HUES48 (cell line): Measurements from ENCODE around the gene SLC38A7.

Experiments
- H3K27ac ChIP-seq: one replicate; pipeline ENCODE4 v1.7.0; 2013; ENCODE audit warnings: low read depth, low read length, inconsistent platforms
- H3K27me3 ChIP-seq: 2 replicates; pipeline ENCODE4 v1.6.1; 2013; ENCODE audit warnings: mild to moderate bottlenecking, low read length; ENCODE audit not compliant: control insufficient read depth, insufficient read depth
- H3K36me3 ChIP-seq: 2 replicates; pipeline ENCODE4 v1.6.1; 2013; ENCODE audit warnings: low read length; ENCODE audit not compliant: control insufficient read depth, insufficient read depth
- H3K4me1 ChIP-seq: 2 replicates; pipeline ENCODE4 v1.6.1; 2013; ENCODE audit warnings: mild to moderate bottlenecking, low read length; ENCODE audit not compliant: control insufficient read depth, insufficient read depth
- H3K4me3 ChIP-seq: 2 replicates; pipeline ENCODE4 v1.5.1; 2013; ENCODE audit warnings: mild to moderate bottlenecking, low read depth, low read length
- H3K9ac ChIP-seq: 2 replicates; pipeline ENCODE4 v1.6.1; 2013; ENCODE audit warnings: mild to moderate bottlenecking, low read depth, low read length, moderate library complexity
- H3K9me3 ChIP-seq: 2 replicates; pipeline ENCODE4 v1.6.1; 2013; ENCODE audit warnings: low read length; ENCODE audit not compliant: control insufficient read depth, insufficient read depth

The SLC38A7 gene

GRCh38 chr16:58635502-58635901 lies 49.1 kb downstream of the SLC38A7 start:
- Histone ChIP-seq H3K27ac (no peak overlapping the region), H3K9ac (no peak overlapping the region), H3K27me3 (no peaks in the 10 kb centered on the region), H3K36me3 (no peaks in the 10 kb centered on the region), H3K9me3 (no peaks in the 10 kb centered on the region), H3K4me3 (no peak overlapping the region), H3K4me1 (no peaks in the 10 kb centered on the region)

- Histone ChIP-seq H3K4me1 (no peaks in the 10 kb centered on the region), H3K9me3 (no peaks in the 10 kb centered on the region), H3K36me3 (no peaks in the 10 kb centered on the region), H3K4me3 (no peak overlapping the region), H3K9ac (no peak overlapping the region), H3K27me3 (no peaks in the 10 kb centered on the region), H3K27ac (peak overlapping the region; percentile 0)
Observed at GRCh38 chr16:58634265-58634802, 50.2 kb downstream of the SLC38A7 start.

DNA sequence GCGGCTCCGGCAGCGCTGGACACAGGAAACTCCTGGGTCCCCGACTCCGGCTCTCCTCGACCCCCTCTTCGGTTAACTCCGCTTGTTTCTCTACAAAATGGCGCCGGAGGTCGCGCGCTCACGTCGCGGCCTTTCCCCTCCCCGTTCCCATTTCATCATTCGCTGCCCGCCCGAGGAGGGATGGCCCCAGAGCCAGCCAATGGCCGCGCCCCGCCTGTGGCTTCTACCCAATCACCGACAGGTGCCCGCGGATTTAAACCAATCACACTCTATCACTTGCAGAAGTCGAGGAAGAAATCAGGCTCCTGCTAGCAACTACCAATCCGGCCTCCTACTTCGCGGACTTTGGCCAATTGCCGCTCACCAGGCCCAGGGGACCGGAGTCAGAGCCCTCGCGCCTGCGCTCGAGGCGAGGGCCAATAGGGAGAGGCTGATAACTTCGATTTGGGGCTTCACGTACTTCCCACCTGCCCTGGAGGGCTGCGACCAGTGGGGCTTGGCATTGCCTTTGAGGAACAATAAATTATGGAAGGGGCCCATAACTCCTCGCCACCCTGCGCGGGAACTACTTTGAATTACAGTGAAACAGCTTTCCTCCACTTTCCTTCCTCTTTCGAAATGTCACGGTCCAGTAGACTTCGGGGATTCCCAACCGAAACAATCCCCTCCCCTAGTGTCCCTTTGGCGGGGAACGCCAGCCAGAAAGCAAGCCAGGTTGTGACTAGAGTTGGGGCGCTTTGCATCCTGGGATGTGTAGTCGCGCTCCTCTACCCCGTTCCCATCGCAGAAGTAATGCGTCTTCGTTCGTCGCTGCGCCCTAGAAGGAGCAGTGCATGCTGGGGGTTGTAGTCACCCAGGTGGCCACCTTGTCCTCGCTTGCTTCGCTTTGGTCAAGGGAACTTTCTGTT lies 54.6 kb downstream of the SLC38A7 start, which contains the start of gene CNOT1:
Gene CNOT1 (minus strand): TSS at position 94 of the 908 bp plus-strand sequence. CDS start 30,489 bp downstream, outside the sequence.
- peak within 1 kb of the TSS; percentile 99 for H3K27ac ChIP-seq
- no peaks in the 10 kb centered on the region for H3K9me3 ChIP-seq
- peaks cover 12% of the 10 kb centered on the region; the same call in 1 of the 2 replicates for H3K36me3 ChIP-seq
- peak within 1 kb of the TSS; percentile 86 for H3K4me3 ChIP-seq
- H3K4me1 ChIP-seq, result 0 out of 2 replicates have a peak, but pooled peaks cover 5% of the 10 kb centered on the region
- H3K27me3 ChIP-seq, result no peaks in the 10 kb centered on the region
- H3K9ac ChIP-seq, result peak within 1 kb of the TSS; percentile 97

- Histone ChIP-seq H3K9me3 (no peaks in the 10 kb centered on the region), H3K27ac (peak overlapping the region; percentile 99), H3K36me3 (peaks cover 21% of the 10 kb centered on the region), H3K4me3 (peak overlapping the region; percentile 86), H3K4me1 (0 out of 2 replicates have a peak, but pooled peaks cover 5% of the 10 kb centered on the region), H3K9ac (peak overlapping the region; percentile 97), H3K27me3 (no peaks in the 10 kb centered on the region)
Observed at GRCh38 chr16:58628845-58629732, 55.5 kb downstream of the SLC38A7 start.

GRCh38 chr16:58624209-58624608 lies 60.4 kb downstream of the SLC38A7 start:
- H3K4me3 ChIP-seq, result no peak overlapping the region
- peaks cover 56% of the 10 kb centered on the region for H3K36me3 ChIP-seq
- H3K9ac ChIP-seq, result no peak overlapping the region
- no peaks in the 10 kb centered on the region for H3K27me3 ChIP-seq
- no peaks in the 10 kb centered on the region for H3K9me3 ChIP-seq
- H3K4me1 ChIP-seq, result 0 out of 2 replicates have a peak, but pooled peaks cover 5% of the 10 kb centered on the region
- H3K27ac ChIP-seq, result no peak overlapping the region

- H3K4me1 ChIP-seq, result no peaks in the 10 kb centered on the region
- H3K4me3 ChIP-seq, result no peak overlapping the region
- no peak overlapping the region for H3K27ac ChIP-seq
- no peaks in the 10 kb centered on the region for H3K27me3 ChIP-seq
- peaks cover 81% of the 10 kb centered on the region for H3K36me3 ChIP-seq
- no peak overlapping the region for H3K9ac ChIP-seq
- no peaks in the 10 kb centered on the region for H3K9me3 ChIP-seq
Observed at GRCh38 chr16:58620396-58620795, 64.2 kb downstream of the SLC38A7 start.

GRCh38 chr16:58615280-58615679 lies 69.3 kb downstream of the SLC38A7 start:
- no peak overlapping the region for H3K4me3 ChIP-seq
- peaks cover 57% of the 10 kb centered on the region for H3K36me3 ChIP-seq
- H3K9me3 ChIP-seq, result no peaks in the 10 kb centered on the region
- H3K27ac ChIP-seq, result no peak overlapping the region
- H3K4me1 ChIP-seq, result no peaks in the 10 kb centered on the region
- no peaks in the 10 kb centered on the region for H3K27me3 ChIP-seq
- no peak overlapping the region for H3K9ac ChIP-seq
